HS-27A (cell line): ENCODE results near the gene C6orf47.

Experiments used
- DNase-seq: peaks from one replicate; pipeline ENCODE4 v3.0.0-alpha.2; 2012; ENCODE audit warnings: low read depth, missing footprints

Gene C6orf47

GRCh38 chr6:31614684-31615578 lies 45.6 kb downstream of the C6orf47 start, which contains the start of gene AIF1:
AIF1 (plus strand) TSS chr6:31615234; CDS start chr6:31615330, 96 bp downstream.
- DNase-seq: no peak

GRCh38 chr6:31614075-31614619 lies 46.4 kb downstream of the C6orf47 start:
- no peak for DNase-seq

- no peak for DNase-seq
These were observed 49.6 kb downstream of the C6orf47 start for GRCh38 chr6:31610968-31611367.

- DNase-seq: no peak
These were observed 50.8 kb downstream of the C6orf47 start for GRCh38 chr6:31609519-31610406.
